ENCODE measurements around the gene GBA2.
A peak's percentile ranks its signal among the peaks of the same experiment; 100 is the strongest.

The GBA2 gene

DNA sequence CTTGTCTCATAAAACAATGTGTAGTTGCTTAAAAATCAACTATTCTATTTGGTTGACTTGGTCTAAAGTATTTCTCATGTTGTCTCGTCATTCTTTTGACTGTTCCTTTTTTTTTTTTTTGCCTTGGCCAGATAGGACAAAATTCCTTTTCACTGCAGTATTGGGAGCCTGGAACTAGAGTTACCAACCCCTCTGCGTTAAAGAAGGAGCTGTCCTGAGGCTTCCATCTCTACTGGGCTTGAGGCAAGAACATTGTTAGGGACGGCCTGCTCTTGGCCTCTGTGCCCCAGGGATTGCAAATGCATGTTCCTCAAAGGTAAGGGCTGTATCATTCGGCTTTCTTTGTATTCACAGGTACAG lies 41.0 kb upstream of the GBA2 start:
- FAIRE-seq (no peak), DNase-seq (ENCODE audit: insufficient read length, low spot score) (no peak)
- TF ChIP-seq TAF1 (IDR thresholded peaks at IDR 0.05; ENCODE audit: low read depth, low read length) (no peak), PAX5 (IDR thresholded peaks at IDR 0.05; ENCODE audit: insufficient read depth, low read length, severe bottlenecking) (no peak), POLR2AphosphoS5 (IDR thresholded peaks at IDR 0.05; ENCODE audit: low read depth, low read length) (no peak), POU2F2 (IDR thresholded peaks at IDR 0.05; ENCODE audit: low read depth, low read length) (no peak), SPI1 (IDR thresholded peaks at IDR 0.05; ENCODE audit: low read depth, low read length) (no peak), POLR2A (IDR thresholded peaks at IDR 0.05; ENCODE audit: low read depth, low read length) (no peak)

DNA sequence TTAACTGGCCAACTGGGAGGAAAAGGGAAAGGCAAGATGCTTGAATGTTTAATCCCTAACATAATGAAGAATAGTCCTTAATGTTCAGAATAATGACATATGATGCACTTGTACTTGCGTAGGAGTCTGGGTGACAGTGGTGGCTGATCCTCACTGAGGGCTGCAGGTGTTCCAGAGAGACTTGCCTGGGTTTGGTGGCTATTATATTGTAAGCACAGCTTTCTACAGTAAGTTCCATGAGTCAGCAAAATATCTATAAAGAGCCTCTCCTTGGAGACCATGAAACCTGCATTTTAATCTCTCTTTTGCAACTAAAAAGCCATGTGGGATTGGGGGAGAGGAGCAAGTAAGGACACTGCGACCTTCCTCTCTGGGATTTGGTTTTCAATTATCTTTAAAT lies 40.5 kb upstream of the GBA2 start:
- TF ChIP-seq SPI1 (IDR thresholded peaks at IDR 0.05; ENCODE audit: low read depth, low read length), result no peak
- no peak for TF ChIP-seq TAF1 (IDR thresholded peaks at IDR 0.05; ENCODE audit: low read depth, low read length)
- TF ChIP-seq POU2F2 (IDR thresholded peaks at IDR 0.05; ENCODE audit: low read depth, low read length), result no peak
- no peak for TF ChIP-seq POLR2AphosphoS5 (IDR thresholded peaks at IDR 0.05; ENCODE audit: low read depth, low read length)
- no peak for TF ChIP-seq PAX5 (IDR thresholded peaks at IDR 0.05; ENCODE audit: insufficient read depth, low read length, severe bottlenecking)
- no peak for TF ChIP-seq POLR2A (IDR thresholded peaks at IDR 0.05; ENCODE audit: low read depth, low read length)
- DNase-seq (ENCODE audit: insufficient read length, low spot score) (no peak), FAIRE-seq (no peak)

DNA sequence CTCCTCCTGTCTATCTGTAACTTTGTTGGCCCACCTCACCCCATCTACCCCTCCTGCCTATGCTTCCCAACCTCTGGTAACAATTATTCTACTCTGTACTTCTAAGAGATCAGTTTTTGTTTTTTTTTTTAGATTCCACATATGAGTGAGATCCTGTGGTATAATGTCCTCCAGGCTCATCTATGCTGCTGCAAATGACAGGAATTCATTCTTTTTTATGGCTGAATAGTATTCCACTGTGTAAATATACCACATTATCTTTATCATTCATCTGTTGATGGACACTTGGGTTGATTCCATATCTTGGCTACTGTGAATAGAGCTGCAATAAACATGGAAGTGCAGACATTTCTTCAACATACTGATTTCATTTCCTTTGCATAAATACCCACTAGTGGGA lies 34.4 kb upstream of the GBA2 start:
- DNase-seq (ENCODE audit: insufficient read length, low spot score), result no peak
- no peak for TF ChIP-seq POLR2AphosphoS5 (IDR thresholded peaks at IDR 0.05; ENCODE audit: low read depth, low read length)
- no peak for FAIRE-seq

DNA sequence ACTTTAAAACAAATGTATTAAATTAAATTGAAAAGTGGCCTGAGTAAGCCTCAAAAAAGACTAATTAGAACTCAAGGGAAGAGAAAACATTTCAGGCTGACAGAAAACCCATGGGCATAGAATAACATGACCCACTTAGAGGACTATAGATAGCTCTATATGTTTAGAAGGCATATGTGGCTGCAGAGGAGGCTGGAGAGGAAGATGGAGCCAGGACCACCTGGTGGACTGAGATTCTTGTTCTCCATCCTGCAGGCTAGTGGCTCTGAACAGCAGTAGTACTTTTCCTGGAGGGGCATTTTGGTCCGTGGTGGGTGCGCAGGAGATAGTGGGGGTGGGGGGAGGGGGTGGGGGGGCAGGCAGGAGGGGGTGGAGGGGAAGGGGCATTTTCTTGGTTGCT lies 32.0 kb upstream of the GBA2 start:
- FAIRE-seq (no peak), DNase-seq (ENCODE audit: insufficient read length, low spot score) (no peak)
- no peak for TF ChIP-seq POLR2AphosphoS5 (IDR thresholded peaks at IDR 0.05; ENCODE audit: low read depth, low read length)
- no peak for TF ChIP-seq PAX5 (IDR thresholded peaks at IDR 0.05; ENCODE audit: insufficient read depth, low read length, severe bottlenecking)

DNA sequence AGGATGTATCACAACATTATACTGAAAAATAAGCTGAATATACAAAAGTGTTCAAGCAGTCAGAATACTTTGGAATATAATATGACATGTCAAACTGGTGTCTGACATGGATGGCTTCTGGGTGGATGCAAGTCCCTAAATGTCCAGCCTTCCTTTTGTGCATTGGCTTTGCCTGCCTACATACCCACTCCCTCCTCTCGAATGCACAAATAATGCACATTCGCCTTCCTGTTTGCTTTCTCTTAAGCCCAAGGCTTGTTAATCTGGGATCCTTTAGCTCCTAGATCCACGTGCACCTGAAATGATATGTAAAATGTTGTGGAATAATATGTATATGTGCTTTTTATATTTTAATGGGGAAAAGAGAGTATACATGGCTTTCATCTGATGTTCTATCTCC lies 29.5 kb upstream of the GBA2 start:
- FAIRE-seq, result no peak
- TF ChIP-seq POLR2A (IDR thresholded peaks at IDR 0.05; ENCODE audit: low read depth, low read length) (no peak), SPI1 (IDR thresholded peaks at IDR 0.05; ENCODE audit: low read depth, low read length) (no peak), POU2F2 (IDR thresholded peaks at IDR 0.05; ENCODE audit: low read depth, low read length) (no peak), POLR2AphosphoS5 (IDR thresholded peaks at IDR 0.05; ENCODE audit: low read depth, low read length) (no peak), PAX5 (IDR thresholded peaks at IDR 0.05; ENCODE audit: insufficient read depth, low read length, severe bottlenecking) (no peak), TAF1 (IDR thresholded peaks at IDR 0.05; ENCODE audit: low read depth, low read length) (no peak)
- no peak for DNase-seq (ENCODE audit: insufficient read length, low spot score)

DNA sequence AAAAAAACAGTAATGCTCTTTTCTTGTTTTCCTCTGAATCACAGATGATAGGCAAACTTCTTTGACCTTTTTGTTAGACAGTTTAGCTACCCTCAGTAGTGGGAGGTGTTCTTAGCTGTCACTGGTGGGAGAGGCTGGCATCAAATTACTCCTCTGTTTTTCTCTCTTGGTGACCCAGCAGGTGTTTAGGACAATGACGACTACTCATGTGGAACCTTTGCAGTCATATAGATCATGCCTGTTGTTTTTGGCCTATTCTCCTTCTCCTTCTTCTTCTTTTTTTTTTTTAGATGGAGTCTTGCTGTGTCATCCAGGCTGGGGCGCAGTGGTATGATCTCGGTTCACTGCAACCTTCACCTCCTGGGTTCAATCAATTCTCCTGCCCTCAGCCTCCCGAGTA lies 27.0 kb upstream of the GBA2 start:
- DNase-seq (ENCODE audit: insufficient read length, low spot score) (no peak), FAIRE-seq (no peak)
- TF ChIP-seq POLR2A (IDR thresholded peaks at IDR 0.05; ENCODE audit: low read depth, low read length) (no peak), PAX5 (IDR thresholded peaks at IDR 0.05; ENCODE audit: insufficient read depth, low read length, severe bottlenecking) (peak; percentile 62)

DNA sequence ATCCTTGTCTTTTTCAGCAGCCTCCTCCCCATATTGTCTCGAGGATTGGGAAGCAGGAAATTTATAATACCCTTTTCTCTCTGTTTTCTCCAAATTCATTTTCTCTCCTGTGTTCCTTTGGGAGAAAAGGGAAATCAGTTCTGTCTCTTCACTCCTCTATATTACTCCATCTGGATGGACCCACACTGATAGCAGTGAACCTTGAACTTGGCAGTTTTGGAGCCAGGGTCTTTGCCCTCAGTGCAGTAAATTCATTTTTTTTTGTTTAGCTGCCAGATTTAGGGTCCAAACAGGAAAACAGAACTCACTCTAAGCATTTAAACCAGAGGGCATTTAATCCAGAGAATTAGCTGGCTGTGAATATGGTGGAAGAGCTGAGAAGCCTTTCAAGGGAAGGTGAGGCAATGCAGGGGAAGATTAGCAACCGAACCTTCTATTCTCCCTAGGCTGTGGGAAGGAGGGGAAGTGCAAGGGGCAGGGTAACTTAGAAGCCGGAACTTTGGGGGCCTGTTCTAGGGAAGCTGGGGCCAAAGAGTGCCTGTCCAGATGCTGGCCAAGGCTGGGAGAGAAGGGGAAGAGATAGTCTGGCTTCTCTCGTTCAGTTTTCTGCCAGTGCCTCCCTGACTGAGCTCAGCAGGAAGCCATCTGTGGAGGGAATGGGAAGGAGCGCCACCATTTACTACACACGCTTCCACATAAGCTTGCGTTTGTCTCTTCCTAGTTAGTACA lies 26.0 kb upstream of the GBA2 start:
- no peak for TF ChIP-seq POLR2AphosphoS5 (IDR thresholded peaks at IDR 0.05; ENCODE audit: low read depth, low read length)
- no peak for TF ChIP-seq PAX5 (IDR thresholded peaks at IDR 0.05; ENCODE audit: insufficient read depth, low read length, severe bottlenecking)
- TF ChIP-seq SPI1 (IDR thresholded peaks at IDR 0.05; ENCODE audit: low read depth, low read length), result no peak
- no peak for TF ChIP-seq POU2F2 (IDR thresholded peaks at IDR 0.05; ENCODE audit: low read depth, low read length)
- TF ChIP-seq TAF1 (IDR thresholded peaks at IDR 0.05; ENCODE audit: low read depth, low read length), result no peak
- no peak for TF ChIP-seq POLR2A (IDR thresholded peaks at IDR 0.05; ENCODE audit: low read depth, low read length)
- FAIRE-seq (no peak), DNase-seq (ENCODE audit: insufficient read length, low spot score) (no peak)

DNA sequence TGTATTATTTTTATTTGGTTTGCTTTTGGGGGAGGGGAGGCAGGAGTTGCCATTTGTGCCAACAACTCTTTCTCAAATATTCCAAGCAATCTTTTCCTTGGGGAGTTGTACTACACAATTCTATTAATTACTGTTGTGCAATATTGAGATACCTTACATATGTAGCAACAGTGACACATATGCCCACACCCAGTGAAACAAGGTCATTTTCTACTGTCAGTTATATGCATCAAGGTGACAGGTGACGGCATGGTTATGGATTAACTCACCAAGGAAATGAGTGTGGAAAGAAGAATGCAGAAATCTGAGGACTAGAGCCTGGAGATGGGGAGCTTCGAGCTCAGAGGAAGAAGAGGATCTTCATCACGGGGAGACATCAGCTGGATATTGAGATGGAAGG lies 22.9 kb upstream of the GBA2 start:
- TF ChIP-seq POU2F2 (IDR thresholded peaks at IDR 0.05; ENCODE audit: low read depth, low read length), result no peak
- TF ChIP-seq POLR2AphosphoS5 (IDR thresholded peaks at IDR 0.05; ENCODE audit: low read depth, low read length), result no peak
- TF ChIP-seq TAF1 (IDR thresholded peaks at IDR 0.05; ENCODE audit: low read depth, low read length), result no peak
- TF ChIP-seq POLR2A (IDR thresholded peaks at IDR 0.05; ENCODE audit: low read depth, low read length), result no peak
- TF ChIP-seq PAX5 (IDR thresholded peaks at IDR 0.05; ENCODE audit: insufficient read depth, low read length, severe bottlenecking), result no peak
- DNase-seq (ENCODE audit: insufficient read length, low spot score) (no peak), FAIRE-seq (no peak)

DNA sequence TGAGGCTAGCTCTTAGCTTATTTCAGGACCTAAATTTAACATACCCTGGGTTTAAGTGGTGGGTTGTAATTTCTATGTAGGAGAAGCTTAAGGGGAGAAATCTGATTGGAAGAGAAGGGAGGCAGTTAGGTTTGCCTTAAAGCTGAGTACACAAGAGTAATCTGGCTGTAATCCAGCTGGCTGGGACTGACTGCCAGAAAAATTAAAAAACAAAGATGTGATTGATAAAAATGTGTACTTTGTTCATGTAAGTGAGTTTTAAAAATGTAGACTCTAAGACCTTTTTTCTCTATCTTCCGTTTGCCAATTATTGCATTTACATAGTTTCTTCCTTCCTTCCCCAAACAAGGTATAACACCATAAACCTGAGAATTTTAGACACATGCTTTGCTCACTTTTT lies 22.5 kb upstream of the GBA2 start:
- TF ChIP-seq POLR2AphosphoS5 (IDR thresholded peaks at IDR 0.05; ENCODE audit: low read depth, low read length) (no peak), PAX5 (IDR thresholded peaks at IDR 0.05; ENCODE audit: insufficient read depth, low read length, severe bottlenecking) (no peak), SPI1 (IDR thresholded peaks at IDR 0.05; ENCODE audit: low read depth, low read length) (no peak), POU2F2 (IDR thresholded peaks at IDR 0.05; ENCODE audit: low read depth, low read length) (no peak), TAF1 (IDR thresholded peaks at IDR 0.05; ENCODE audit: low read depth, low read length) (no peak), POLR2A (IDR thresholded peaks at IDR 0.05; ENCODE audit: low read depth, low read length) (no peak)
- no peak for DNase-seq (ENCODE audit: insufficient read length, low spot score)
- FAIRE-seq, result no peak

DNA sequence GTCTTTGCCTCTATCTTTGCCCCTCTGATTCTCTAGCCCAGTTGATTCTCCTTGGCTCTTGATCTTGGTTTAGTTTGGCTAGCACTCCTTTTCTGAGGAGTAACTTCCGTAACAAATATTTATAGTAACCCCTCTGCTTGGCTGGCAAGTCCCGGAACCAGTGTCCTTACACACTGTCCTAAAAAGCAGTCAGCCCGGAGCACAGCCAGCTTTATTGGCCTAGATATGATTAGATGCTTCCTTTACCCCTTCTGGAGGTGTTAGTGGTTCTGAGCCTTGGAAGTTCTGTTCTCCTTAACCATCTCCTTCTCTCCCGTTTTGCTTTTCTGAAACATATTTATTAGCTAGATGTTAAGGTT lies 22.0 kb upstream of the GBA2 start:
- DNase-seq (ENCODE audit: insufficient read length, low spot score), result no peak
- TF ChIP-seq SPI1 (IDR thresholded peaks at IDR 0.05; ENCODE audit: low read depth, low read length), result no peak
- no peak for TF ChIP-seq POLR2AphosphoS5 (IDR thresholded peaks at IDR 0.05; ENCODE audit: low read depth, low read length)
- no peak for TF ChIP-seq POLR2A (IDR thresholded peaks at IDR 0.05; ENCODE audit: low read depth, low read length)
- no peak for TF ChIP-seq PAX5 (IDR thresholded peaks at IDR 0.05; ENCODE audit: insufficient read depth, low read length, severe bottlenecking)
- TF ChIP-seq TAF1 (IDR thresholded peaks at IDR 0.05; ENCODE audit: low read depth, low read length), result no peak
- TF ChIP-seq POU2F2 (IDR thresholded peaks at IDR 0.05; ENCODE audit: low read depth, low read length), result no peak
- FAIRE-seq, result no peak
